GM21737 (cell line): ENCODE measurements around the gene KCNJ2.

Experiments used
- ATAC-seq: cut with Tn5 transposase; IDR thresholded peaks from one replicate; pipeline ENCODE4 v1.9.1; 2021; ENCODE audit warnings: mild to moderate bottlenecking, moderate library complexity; ENCODE audit not compliant: unreplicated experiment

KCNJ2 gene

GRCh38 chr17:70168977-70169708 is at the start of gene KCNJ2:
Gene KCNJ2, plus strand, starts transcription at chr17:70169532. Its CDS starts 5,508 bp downstream, at chr17:70175040.
- peak; percentile 97 for ATAC-seq

GRCh38 chr17:70119545-70119944 is 49.8 kb upstream of the KCNJ2 start:
- ATAC-seq, result no peak

DNA sequence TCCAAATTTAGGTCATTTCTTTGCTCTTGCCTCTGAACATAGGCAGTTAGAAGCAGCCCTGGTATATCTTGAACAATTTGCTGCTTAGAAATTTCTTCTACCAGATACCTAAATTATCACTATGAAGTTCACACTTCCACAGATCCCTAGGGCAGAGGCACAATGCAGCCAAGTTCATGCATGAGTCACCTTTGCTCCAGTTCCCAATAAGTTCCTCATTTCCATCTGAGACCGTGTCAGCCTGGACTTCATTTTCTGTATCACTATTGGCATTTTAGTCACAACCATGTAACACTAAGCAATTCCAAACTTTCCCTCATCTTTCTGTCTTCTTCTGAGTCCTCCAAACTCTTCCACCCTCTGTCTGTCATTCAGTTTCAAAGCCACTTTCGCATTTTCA is 49.3 kb upstream of the KCNJ2 start:
- ATAC-seq, result no peak

- no peak for ATAC-seq
These were observed 48.9 kb upstream of the KCNJ2 start for GRCh38 chr17:70120425-70120824.

GRCh38 chr17:70121126-70121525 is 48.2 kb upstream of the KCNJ2 start:
- ATAC-seq, result no peak

GRCh38 chr17:70123193-70123592 is 46.1 kb upstream of the KCNJ2 start:
- ATAC-seq, result no peak

DNA sequence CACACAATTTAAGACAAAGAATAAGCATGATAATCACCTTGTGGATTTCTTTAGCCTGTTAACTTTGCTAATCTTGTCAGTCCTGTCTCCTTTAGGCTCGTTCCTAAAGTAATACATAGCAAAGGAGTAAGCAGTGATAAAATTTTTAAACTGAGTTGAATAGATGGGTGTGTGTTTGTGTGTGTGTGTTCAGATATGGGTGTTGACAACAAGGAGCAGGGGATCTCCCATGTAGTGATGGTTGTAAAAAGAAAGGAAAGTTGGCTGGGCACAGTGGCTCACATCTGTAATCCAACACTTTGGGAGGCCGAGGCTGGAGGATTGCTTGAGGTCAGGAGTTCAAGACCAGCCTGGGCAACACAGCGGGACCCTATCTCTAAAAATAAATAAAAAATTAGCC is 44.6 kb upstream of the KCNJ2 start:
- ATAC-seq, result no peak

DNA sequence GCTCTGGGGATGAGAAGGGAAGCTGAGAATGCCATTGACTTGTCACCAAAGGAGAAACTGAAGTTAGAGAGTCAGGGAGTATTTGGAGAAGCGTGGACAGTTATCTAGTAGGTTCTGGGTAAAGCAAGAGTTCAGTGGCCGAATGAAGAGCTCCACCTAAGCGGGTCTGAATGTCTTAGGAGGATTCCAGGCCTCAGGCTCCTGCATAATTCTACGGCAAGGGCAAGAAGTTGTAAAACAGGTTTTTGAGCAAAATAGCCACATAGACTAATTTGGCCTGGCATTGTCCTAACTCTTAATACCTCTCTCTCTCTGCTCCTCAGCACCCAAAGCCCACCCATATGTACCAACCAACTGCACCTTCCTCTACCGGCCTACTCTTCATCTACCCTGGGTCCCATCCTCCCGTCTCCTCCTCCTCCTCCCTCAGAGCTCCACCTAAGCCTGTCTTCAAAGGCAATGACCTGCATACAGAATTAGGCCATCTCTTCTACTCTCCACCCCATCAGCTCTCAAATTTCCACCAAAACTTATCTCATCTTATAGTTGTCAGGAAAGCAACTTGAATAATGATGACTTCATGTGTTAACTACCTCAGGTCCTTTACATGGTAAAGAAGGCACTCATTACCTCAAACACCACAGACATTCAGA is 42.0 kb upstream of the KCNJ2 start:
- no peak for ATAC-seq

GRCh38 chr17:70128727-70129238 is 40.5 kb upstream of the KCNJ2 start:
- ATAC-seq, result no peak

DNA sequence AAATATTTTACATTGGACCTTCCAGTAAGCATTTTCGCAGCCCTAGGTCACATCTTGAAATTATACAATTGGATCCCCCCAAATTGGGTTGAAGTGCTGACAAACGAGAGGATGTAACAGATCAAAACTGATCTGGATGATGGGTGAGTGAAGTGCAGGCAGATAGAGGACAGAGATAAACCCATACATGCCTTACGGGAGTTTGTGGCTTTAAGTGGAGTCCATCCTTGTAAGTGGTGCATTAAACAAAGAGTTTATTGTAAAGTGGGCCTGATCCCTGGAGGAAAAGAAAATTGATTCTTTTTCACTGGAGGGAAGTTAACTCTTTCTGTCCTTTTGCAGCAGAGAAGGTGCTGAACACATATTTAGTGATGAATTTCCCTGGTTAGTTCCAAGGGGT is 39.0 kb upstream of the KCNJ2 start:
- ATAC-seq, result no peak

- ATAC-seq, result no peak
These were observed 36.8 kb upstream of the KCNJ2 start for GRCh38 chr17:70132505-70132904.

DNA sequence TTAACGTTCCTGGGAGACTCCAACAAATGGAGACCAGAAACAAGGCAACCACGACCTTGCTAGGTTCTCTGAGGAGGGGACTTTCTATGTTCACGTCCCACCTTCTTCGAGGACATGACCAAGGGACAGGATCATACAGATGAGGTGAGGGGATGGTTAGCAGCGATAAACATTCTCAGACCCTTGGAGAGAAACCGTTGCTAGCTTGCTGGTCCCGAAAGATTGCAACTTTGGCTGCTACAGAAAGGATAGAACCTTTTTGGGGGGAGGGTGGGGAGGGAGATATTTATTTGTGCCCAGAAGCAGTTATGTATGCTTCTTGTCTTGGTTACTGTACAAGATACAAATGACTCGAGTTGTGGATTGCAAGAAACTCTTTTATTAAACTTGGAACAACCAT is 35.3 kb upstream of the KCNJ2 start:
- ATAC-seq, result no peak

GRCh38 chr17:70134777-70135176 is 34.6 kb upstream of the KCNJ2 start:
- ATAC-seq, result no peak

DNA sequence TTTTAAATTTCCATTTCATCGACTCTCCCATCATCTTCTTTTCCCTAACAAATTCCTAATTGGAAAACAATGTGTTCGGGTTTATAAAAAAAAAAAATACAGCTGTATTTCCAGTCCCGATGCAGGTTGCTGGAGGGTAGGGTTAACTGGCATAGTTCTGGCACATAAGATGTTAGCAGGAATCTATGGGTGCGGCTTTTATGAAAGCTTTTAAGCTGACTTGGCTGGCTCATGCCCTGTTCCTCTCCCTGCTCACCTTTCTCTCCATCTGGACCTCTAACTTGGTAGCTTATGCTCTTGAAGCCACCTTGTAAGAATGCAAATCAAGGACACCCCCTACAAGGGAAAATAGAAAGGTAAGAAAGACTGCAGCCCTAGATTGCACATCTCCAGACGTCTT is 33.2 kb upstream of the KCNJ2 start:
- ATAC-seq, result no peak

GRCh38 chr17:70137451-70138230 is 31.7 kb upstream of the KCNJ2 start:
- peak; percentile 96 for ATAC-seq

GRCh38 chr17:70138291-70138865 is 31.0 kb upstream of the KCNJ2 start:
- ATAC-seq, result no peak

DNA sequence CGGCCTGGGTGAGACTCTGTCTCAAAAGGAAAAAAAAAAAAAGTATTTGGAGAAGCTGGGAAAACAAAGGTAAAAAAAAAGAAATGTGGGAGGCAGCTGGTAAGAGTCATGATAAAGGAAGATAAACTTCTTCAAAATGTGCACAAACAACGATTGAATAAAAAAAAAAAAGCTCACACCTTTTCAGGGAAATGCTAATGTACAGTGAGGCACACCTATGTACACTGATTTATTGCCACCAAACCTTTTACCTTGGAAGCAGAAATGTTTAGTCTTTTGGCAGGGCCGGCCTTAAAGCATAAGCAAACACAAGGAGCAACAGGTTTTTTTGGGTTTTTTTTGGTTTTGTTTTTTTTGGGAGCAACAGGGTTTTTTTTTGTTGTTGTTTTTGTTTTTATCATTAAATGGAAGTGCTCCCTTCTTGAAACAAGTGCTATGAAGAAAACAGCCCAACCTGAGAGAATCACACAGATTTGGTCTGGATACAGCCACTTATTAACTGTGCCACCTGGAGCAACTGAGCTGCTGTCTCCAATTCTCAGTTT is 29.8 kb upstream of the KCNJ2 start:
- no peak for ATAC-seq

DNA sequence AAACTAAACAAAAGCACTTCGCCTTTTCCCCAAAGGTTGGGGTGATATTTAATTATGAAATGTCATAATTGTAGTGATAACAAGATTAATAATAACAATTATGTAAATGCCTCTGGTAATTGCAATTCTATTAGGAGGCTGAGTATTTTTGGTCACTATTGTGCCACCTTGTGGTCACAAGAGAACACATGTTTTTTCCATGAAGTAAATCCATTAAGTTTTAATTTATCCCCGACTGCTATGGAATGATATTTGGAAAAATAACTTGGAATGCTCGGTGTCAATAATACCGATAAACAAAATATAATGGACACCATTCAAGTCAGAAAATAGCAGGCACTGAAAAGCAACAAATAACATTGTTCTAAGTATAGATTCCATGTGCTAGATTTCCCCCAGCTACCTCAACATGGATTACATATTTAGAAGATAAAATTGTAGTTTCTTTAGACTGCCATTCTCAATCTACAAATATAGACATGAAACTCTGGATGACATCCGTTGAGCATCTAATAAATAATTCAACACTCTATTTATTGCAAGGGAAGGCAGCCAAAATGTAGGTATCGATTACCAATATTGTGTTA is 25.0 kb upstream of the KCNJ2 start:
- ATAC-seq, result no peak

DNA sequence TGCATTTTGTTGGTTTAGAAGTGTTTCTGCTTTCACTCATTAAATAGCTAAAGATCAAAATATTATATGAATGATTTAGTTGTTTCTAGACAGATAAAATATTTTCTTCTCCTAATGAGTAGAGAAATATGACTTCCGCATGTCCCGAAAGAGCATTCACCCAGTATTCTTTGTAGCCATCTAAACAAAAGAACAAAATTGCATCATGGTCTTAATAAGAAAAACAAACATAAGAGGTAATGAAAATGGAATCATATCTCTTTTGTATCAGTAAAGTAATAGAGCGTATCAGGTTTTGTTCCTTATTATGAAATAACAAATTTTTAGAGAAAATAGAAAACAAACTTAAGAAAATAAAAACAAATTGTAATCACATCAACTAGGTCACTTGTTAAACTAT is 16.1 kb upstream of the KCNJ2 start:
- no peak for ATAC-seq

- ATAC-seq, result no peak
These were observed 12.2 kb upstream of the KCNJ2 start for GRCh38 chr17:70157151-70157550.

- no peak for ATAC-seq
These were observed 11.2 kb upstream of the KCNJ2 start for GRCh38 chr17:70158180-70158579.
